HG03558 (cell line): ENCODE results near the gene NFAM1.

ENCODE experiments used
- ATAC-seq: cut with Tn5 transposase; IDR thresholded peaks from one replicate; pipeline ENCODE4 v1.9.1; 2021; ENCODE audit warnings: moderate number of reproducible peaks; ENCODE audit not compliant: unreplicated experiment; ENCODE audit errors: extremely low read depth

Gene NFAM1

DNA sequence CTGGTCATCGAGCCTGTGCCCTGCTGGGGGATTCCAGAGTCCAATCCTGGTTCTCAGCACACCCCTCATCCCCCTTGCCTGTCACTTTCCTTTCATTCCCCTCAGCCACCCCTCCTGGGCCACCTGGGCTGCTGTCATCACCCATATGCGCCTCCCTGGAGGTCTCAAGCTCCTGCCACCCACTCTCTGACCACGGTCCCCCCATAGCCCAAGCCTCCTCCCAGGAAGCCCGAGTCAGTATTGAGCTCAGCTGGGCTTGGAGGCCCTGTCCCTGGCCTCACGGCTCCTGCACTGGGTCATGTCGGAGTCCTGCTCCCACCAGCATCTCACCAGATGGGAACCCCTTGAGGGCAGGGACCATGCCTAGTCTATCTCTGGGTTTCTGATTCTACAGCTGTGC, 44.6 kb downstream of the NFAM1 start:
- ATAC-seq, result no peak

DNA sequence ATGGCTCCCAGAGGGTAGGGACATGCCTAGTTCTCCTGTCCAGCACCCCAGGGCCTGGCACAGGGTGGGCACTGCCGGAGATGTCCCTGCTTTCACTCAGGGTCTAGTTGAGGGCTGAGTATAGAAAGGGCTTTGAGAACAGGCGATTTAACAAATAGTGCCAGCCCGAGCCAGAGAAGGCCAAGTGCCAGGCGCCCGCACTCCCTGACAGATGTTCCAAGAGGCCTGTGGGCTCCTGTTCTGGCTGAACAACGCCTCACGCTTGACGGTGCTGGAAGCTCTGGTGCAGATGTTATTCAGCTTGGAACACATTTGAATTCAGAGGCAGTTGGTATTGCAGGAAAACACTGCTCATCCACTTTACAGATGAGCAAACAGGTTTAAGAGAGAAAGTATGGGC, 46.5 kb downstream of the NFAM1 start:
- no peak for ATAC-seq

DNA sequence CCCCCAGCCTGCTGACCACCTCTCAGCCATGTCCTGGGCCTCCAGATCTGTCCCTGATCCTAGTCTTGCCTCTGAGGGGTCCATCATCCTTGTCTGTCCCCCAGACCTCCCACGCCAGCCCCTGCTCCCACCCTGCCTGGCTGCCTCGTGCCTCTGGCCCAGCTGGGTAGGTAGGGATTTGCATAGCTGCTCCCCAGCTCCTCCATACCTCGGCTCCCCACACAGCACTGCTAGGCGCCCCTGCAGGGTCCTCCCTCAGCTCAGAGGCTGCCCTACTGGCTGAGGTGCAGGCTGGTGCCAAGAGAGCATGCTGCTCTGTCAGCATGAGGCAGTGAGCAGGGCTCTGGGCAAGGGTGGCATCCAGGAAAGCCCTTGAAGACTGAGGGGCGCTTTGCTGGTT, 47.7 kb downstream of the NFAM1 start:
- ATAC-seq, result no peak

DNA sequence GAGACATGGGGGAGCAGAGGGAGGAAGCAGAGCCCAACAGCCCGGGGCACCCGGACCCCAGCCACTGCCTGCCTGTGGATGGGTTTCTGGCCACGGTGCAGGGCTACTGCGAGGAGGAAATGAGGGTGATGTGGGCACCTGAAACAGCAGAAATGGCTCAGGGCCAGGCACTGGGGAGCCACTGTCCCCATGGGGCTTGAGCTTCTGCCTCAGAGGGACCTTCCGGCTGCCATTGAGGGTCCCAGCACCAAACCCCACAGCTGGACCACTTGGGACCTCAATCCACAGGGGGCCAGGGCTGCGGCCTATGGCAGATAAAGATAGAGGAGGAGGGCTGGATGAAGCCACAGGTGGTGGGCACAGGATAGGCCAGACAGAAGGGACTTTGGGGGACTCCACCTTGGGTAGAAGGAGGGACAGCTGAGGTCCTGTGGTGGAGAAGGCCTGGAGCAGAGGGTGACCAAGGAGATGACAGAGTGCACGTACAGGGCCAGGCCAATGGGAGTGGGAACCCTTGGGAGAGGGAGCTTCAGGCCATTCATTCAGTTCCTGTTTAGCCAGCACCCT, 48.3 kb downstream of the NFAM1 start:
- ATAC-seq, result no peak

DNA sequence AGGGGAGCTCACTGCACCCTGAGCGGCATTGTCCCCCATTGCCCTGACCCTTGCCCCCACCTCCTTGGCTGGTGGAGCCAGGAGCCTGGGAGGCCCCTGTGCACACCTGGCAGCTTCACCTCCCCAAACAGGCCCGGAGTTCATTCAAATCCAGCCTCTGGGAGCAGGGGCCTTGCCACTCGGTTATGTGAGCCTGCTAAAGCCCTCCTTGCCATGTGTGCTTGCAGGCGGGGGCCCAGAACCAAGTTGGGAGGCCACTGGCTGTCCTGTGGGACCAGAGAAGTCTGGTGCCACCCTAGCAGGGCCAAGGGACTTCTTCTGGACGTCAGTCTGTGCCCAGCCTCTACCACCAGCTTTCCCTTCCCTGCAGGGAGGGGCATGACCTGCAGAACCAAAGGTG, 48.9 kb downstream of the NFAM1 start:
- no peak for ATAC-seq

DNA sequence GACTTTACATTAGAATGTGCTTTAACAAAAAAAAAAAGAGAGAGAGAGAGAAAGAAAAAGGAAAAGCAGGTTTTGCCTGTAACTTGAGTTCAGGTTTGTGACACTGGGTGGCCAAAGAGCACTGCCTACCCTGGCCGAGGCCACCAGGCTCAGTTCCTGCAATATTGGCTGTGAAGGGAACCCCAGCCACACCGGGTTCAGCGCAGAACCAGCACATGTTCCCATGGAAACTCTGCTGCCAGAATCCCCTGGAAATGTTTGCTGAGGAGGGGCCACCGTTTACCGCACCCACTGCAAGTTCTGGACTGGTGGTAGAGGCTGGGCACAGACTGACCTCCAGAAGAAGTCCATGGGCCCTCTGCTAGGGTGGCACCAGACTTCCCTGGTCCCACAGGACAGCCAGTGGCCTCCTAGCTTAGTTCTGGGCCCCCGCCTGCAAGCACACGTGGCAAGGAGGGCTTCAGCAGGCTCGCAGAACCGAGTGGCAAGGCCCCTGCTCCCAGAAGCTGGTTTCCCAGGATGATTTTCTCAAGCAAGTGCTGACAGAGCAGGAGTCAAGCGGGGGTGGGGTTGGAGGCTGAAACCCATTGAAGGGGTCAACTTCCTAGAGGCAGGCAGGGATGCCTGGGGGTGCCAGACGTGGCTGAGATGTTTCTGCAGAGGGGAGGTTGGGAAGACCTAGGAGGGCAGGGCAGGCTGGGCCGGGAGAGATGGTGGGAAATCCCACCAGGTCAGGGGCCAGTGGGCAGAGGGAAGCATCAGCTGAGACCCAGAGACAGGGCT, 51.2 kb downstream of the NFAM1 start:
- no peak for ATAC-seq

DNA sequence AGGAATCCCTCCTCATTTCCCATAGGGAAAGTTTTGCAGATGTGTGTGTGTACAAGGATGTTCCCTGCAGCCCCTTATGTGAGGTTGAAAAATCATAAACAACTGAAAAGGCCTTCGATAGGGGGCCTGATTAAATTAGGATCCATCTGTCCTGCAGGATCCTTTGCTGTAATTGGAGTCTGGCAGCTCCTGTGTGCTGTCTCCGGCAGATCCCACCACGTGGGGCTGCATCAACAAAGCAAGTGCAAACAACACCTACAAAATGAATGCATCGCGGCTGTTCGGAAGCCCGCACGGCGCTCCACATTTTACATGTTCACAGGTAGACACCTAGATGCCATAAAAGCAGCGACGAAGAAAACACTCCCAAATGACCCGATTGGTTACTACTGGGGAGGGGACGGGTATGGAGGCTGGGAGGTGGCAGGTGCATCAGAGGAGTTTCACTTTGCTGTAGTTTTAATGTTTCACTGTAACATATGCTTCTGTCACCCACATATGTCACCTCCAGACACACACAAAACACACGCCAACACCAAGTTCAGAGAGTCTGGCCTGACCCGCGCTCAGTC, 52.2 kb downstream of the NFAM1 start:
- ATAC-seq, result no peak

DNA sequence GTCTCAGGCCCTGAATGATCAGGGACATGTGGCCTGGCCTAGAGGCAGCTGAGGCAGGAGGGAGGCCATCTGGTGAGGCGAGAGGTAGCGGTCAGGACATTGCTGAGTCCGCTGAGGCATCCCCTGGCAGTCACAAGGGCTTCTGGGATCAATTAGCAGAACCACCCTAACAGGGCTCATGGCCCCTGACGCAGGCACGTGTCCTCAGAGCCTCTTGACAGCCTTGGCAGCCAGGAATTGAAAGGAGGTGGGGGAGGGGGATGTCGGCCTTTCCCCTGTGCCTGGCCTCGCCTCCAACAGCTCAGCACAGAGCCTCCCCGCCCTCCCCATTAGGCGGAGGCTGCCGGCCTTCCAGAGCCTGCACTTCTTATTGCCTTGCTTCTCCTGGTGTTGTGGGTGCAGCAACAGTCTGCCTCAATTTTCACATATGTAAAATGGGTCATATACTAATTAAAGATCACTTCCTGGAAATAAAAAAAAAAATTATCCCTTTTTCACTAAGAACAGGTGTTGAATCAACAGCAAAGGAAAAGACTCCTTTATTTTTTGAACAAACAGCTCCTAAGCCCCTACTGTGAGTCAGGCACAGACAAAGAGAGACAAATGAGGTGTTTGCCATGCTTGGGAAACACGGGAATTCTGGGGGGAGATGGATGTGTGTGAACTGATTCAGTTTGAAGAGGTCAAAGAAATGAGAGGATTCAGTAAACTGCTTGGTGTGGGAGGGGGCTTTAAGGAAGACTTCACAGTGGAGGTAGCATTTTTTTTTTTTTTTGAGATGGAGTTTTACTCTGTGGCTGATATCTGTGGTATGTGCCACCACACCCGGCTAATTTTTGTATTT, 55.3 kb downstream of the NFAM1 start:
- no peak for ATAC-seq

DNA sequence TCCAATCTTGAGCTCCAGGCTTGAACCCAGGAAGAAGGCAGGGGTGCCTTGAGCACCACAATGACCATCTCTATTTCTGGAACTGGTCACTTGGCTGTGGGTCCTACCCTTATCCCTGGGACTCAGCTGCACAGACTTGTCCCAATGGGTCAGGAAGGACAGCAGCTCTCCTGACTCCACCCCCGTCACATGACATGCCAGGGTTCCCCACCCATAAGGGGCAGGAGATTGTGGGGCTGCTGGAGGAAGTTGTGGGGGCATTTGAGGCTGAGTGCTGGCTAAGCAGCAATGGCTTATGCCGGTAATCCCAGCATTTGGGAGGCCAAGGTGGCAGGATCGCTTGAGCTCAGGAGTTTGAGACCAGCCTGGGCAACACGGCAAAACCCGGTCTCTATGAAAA, 56.2 kb downstream of the NFAM1 start:
- no peak for ATAC-seq

DNA sequence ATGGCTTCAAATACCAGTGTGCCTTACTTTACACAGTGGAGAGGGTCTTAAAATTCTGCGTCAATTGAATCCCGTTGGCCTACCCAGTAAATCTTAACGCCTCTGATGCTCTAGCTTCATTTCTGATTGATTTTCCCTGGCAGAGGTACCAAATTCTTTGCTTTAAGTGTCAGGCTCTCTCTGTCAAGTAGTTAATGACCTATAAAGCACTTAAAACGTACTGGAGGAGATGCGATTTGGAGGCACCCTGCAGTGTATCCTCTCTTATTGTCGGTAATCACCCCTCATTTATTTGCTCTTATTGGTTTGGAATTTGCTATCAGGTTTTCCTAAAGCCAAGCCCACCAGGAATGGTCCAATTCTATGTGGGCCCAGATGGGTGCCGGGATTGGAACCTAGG, 59.2 kb downstream of the NFAM1 start:
- no peak for ATAC-seq

DNA sequence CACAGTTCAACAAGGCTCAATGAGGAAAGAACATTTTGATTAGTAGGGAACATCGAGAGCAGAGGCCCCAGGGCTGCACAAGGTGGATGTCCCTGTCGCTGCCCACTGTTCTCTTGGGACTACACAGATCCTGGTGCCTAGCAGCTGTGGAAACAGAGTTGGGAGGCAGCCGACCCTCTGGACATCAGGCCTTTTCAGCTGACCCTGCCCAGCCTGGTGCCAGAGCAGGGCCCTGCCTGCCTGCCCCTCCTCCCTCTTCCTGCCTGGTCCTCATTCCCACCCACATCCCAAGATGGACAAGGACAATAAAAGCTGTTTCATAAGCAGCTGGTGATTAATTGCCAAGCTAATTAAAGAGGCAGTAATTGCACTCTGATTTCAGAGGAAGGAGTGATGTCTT, 60.7 kb downstream of the NFAM1 start:
- no peak for ATAC-seq

DNA sequence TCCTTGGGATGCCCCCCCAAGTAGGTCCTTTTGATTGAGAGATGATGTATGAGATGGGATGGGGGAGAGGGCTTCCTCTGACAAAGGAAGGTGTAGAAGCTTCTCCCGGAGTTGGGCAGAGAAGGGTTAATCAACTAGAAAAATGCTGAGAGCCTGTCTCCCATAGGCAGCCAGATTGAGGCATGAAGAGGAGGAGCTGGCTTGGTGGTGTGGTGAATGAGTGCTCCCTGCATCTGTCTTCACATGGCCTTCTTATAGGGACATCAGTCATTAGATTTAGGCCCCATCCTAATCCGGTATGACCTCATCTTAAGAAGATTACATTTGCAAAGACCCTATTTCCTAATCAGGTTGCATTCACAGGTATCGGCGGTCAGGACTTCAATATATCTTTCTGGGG, 61.1 kb downstream of the NFAM1 start:
- no peak for ATAC-seq

DNA sequence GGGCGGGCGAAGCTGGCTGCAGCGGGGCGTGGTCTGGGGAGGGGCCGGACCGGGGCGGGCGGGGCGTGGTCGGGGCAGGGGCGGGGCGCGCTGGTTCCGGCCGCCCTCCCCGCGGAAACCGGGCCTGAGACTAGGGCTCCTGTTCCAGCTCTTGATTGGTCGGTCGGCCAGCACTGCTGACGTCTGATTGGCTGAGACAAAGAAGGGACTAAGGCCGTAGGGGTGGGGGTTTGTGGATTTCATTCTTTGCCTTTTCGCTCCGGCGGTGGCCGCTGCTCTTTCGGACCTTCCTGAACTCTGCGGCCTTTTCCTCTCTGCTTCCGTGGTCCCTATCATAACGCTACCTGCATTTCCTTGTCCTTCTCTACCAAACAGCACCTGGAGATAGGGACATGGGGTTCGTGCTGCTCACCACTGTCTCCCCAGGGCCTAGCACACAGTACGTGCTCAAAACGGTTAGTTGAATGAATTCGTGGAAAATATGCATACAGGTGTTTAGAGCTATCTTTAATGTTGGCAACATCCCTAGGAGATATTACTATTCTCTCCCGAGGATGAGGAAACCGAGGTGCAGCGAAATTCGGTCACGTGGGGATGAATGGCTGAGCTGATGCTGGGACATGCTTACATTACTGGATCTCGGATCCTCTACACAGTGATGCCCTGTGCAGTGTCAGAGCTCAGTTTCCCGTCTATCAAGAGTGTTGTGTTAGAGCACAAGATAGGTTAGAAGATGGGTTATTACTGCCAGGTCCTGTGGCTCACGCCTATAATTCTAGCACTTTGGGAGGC, 62.8 kb downstream of the NFAM1 start:
- ATAC-seq, result peak; percentile 82

DNA sequence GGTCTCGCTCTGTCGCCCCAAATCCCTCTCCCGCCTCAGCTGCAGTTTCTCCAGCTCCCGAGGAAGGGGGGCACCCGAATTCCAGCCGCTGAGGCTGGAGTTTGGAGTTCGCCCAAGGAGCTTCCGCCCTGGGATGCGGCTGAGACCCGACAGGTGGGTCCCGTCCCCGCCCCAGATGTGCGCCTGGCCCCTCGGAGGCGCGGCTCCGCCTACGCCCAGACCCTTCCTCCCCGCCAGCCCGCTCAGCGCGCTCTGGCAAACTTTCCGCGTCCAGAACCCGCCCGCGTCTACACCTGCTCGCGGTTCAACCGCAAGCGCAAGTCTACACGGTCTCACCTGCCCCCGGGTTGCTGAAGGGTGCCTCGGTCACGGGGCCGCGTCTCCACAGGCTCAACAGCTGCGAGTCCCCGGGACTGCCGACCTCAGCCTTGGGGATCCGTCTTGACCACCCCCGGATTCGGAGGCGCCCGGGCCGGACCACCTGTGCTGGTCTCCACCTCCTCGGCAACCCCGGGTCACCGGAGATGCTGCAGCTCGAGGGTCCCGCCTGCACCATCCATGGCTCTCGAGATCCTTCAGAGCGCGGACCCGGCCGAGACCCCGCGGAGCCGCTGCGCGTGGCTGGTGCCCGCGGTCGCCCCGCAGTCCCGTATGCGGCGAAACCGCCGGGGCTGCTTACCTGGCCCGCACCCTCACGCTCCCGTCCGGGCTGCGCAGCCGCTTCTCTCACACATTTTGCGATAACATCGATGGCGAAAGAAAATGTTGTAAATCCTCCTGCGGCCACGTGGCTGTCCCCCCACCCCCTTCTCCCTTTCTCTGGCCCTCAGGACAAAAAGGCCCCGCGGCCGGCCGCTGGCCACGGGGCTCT, 63.6 kb downstream of the NFAM1 start:
- no peak for ATAC-seq

DNA sequence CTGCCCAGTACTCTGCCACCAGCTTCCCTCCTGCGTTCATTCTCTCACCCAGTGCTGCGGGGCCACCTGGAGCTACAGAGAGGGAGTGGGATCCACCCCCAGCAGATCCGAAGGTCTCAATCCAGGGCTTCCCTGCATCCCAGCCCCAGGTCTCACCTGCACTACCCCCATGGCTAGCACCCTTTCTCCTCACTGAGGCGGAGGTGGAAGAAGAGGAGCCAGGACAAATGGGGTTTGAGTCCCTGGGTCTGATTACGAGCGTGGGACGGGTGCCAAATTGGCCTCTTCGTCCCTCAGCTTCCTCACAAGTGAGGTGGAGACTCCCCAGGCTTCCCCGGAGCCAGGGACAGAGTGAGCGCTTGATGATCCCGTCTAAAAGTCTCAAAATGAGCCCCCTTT, 64.2 kb downstream of the NFAM1 start:
- ATAC-seq, result no peak

DNA sequence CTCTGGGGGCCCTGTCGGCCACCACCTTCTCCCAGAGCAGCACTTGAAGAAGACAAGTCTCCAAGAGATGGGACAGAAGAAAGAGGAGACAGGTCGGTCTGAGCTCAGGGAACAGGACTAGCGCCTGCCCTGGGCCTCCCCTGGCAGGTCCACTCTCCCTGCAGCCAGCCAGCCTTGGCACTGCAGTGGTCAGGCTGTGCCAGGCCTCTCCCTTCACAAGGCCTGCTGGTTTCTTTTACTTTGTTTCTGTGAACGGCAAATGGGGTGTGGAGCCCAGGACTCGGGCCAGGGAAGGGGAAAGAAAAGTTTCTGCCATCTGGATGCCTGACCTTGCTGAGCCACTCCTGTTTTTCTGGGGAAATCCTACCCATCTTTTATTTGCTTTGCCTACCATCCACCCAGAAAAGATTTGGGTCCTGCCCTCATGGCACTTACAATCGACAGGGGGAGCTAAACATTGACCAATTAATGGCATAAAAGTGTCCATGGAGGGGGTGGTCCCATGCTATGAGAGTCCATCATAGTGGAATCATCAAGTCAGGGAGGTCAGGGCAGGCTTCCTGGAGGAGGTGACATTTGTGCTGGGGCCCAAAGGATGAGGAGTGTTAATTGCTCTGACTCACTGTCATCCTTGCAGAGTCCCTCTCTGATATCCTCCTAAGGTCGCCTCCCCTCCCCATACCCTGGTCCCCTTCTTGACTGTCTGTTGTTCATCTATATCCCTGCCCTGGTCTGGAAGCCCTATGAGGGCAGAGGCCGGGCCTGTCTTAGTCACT, 65.2 kb downstream of the NFAM1 start:
- ATAC-seq, result no peak

DNA sequence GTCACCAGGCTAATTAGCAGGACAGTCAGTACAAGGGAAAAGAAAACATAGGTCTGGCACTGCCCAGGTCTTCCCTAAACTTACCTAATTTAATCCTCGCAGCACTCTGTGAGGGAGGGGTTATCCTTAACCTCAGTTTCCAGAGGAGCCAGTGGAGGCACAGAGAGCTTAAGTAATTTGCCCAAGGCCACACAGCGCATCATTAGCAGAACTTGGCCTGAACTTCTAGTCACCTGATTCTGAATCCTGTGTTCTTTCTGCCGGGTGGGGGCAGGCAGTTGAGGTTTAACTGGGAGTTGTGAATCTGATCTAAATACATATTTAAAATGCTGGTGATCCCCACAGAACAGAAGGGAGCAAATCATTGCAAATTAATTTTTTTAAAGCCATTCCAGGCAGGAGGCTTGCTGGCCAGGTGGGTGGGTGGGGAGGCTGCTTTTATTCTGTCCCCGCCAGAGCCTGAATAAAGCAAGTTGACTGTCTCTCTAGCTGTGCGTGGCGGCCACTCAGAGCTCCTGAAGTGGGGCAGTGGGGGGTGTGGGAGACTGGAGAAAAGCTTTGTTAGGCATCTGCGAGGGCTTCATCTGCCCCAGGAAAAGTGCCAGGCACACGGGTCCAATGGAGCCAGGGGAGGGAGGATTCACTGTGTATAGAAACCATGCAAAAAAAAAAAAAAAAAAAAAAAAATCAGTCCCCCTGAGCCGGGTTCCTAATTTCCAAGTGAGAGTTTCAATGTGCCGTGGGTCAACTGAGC, 66.1 kb downstream of the NFAM1 start:
- ATAC-seq, result no peak
